ACC112 (cell line): ENCODE data around the gene RERE.

Source experiments
- H2AFZ ChIP-seq: fragments of 200-600 bp; sonication (generic); one replicate; pipeline ENCODE4 v1.6.0; 2017; ENCODE audit warnings: antibody characterized with exemption, low read length; ENCODE audit not compliant: unreplicated experiment
- H3K27ac ChIP-seq: fragments of 200-600 bp; sonication (generic); 2 replicates; pipeline ENCODE4 v1.5.1; 2014; ENCODE audit warnings: low read depth, mild to moderate bottlenecking, antibody characterized with exemption, low read length, moderate library complexity
- H3K27me3 ChIP-seq: fragments of 200-600 bp; sonication (generic); 2 replicates; pipeline ENCODE4 v1.6.1; 2014; ENCODE audit warnings: mild to moderate bottlenecking, antibody characterized with exemption, low read length, moderate library complexity, mixed read lengths; ENCODE audit not compliant: insufficient read depth
- H3K36me3 ChIP-seq: fragments of 200-600 bp; sonication (generic); 2 replicates; pipeline ENCODE4 v1.6.1; 2016; ENCODE audit warnings: mild to moderate bottlenecking, antibody characterized with exemption, low read length, moderate library complexity, mixed read lengths; ENCODE audit not compliant: insufficient read depth
- H3K4me1 ChIP-seq: fragments of 200-600 bp; sonication (generic); one replicate; pipeline ENCODE4 v1.6.1; 2016; ENCODE audit warnings: low read length, mixed read lengths; ENCODE audit not compliant: insufficient read depth, unreplicated experiment, control insufficient read depth
- H3K4me3 ChIP-seq: fragments of 200-600 bp; sonication (generic); 2 replicates; pipeline ENCODE4 v1.5.1; 2014; ENCODE audit warnings: mild to moderate bottlenecking, low read depth, low read length
- H3K79me2 ChIP-seq: fragments of 200-600 bp; sonication (generic); one replicate; pipeline ENCODE4 v1.6.0; 2016; ENCODE audit warnings: low read length; ENCODE audit not compliant: control insufficient read depth, unreplicated experiment, insufficient read depth

RERE gene

GRCh38 chr1:8464377-8464776 lies 353.1 kb downstream of the RERE start:
- Histone ChIP-seq H3K27me3 (no peaks in the 10 kb centered on the region), H3K4me1 (peaks cover 16% of the 10 kb centered on the region), H3K36me3 (no peaks in the 10 kb centered on the region), H3K4me3 (no peak overlapping the region), H2AFZ (no peak overlapping the region), H3K79me2 (no peaks in the 10 kb centered on the region), H3K27ac (no peak overlapping the region)

GRCh38 chr1:8463144-8463927 lies 354.1 kb downstream of the RERE start:
- Histone ChIP-seq H2AFZ (peak overlapping the region; percentile 41), H3K27me3 (no peaks in the 10 kb centered on the region), H3K79me2 (no peaks in the 10 kb centered on the region), H3K4me1 (peaks cover 16% of the 10 kb centered on the region), H3K36me3 (no peaks in the 10 kb centered on the region), H3K4me3 (peak overlapping the region; percentile 17), H3K27ac (peak overlapping the region; percentile 61)

- H3K27me3 ChIP-seq = no peaks in the 10 kb centered on the region
- H3K4me1 ChIP-seq = peaks cover 16% of the 10 kb centered on the region
- no peak overlapping the region for H3K27ac ChIP-seq
- no peak overlapping the region for H3K4me3 ChIP-seq
- no peak overlapping the region for H2AFZ ChIP-seq
- no peaks in the 10 kb centered on the region for H3K79me2 ChIP-seq
- H3K36me3 ChIP-seq = no peaks in the 10 kb centered on the region
Observed at GRCh38 chr1:8462371-8462892, 355.0 kb downstream of the RERE start.

DNA sequence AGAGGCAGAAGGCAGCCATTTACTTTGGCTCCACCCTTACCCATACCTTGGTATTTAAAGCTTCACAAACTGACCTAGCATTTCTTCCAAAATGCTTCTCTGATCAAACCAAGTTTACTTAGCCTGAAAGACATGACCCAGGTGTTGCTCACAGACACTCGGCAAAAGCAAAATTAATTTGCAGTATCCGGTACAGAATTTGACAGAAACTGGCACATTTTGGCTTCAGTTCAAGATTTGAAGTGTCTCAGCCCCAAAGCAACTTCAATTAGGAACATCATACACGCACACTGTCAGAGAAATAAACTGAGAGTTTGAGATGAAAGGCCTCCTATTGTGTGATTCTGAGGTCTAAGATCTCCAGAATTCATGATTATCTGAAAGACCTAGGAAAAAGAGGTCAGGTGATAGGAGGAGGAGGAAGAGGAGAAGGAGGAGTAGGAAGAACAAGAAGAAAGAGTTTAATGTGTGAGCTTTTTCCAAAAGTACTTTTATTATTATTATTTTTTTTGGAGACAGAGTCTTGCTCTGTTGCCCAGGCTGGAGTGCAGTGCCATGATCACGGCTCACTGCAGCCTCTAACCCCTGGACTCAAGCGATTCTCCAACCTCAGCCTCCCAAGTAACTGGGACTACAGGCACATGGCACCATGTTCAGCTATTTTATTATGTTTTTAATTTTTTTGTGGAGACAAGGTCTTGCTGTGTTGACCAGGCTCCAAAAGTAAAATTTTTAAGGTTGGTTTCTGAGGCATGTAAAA lies 355.9 kb downstream of the RERE start:
- H3K27me3 ChIP-seq = no peaks in the 10 kb centered on the region
- peaks cover 22% of the 10 kb centered on the region for H3K4me1 ChIP-seq
- no peak overlapping the region for H3K4me3 ChIP-seq
- H3K27ac ChIP-seq = no peak overlapping the region
- no peaks in the 10 kb centered on the region for H3K79me2 ChIP-seq
- H2AFZ ChIP-seq = no peak overlapping the region
- H3K36me3 ChIP-seq = no peaks in the 10 kb centered on the region

DNA sequence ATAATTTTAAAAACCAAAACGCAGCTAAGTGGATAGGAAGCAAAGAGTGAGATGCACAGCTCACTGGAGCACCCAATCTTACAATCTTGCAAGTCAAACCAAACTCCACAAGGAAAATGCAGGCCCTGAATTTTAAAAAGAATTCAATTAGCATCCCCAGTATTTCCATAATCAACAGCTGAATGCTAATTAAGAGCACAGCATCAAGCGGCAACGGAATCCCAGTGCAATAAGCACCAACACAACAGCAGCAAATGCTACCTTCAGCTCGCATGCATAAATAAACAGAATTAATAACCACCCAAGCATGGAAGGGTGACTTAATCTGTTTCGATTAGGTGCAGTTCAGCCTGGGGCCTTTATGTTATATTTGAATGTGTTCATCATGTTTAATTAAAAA lies 356.7 kb downstream of the RERE start:
- Histone ChIP-seq H3K4me1 (peaks cover 29% of the 10 kb centered on the region), H3K79me2 (no peaks in the 10 kb centered on the region), H2AFZ (no peak overlapping the region), H3K27ac (no peak overlapping the region), H3K4me3 (no peak overlapping the region), H3K36me3 (no peaks in the 10 kb centered on the region), H3K27me3 (no peaks in the 10 kb centered on the region)

DNA sequence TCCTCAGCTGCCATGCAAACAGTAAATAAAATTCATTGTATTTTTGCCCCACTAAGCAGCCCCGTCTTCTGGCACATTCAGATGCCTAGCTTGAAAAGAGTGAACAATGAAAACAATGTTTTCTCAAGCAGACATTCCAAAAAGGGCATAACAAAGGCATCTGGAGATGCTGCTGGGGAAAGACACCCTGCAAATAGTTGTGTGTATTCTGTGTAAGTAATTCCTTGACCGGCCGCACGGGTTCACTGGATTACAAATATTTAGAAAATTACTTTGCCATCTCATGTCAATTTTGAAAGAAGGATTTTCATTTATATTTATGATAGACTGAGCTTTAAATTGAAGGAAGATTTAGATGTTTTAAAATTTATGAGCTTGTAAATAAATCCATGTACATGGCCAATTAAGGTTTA lies 357.3 kb downstream of the RERE start:
- no peaks in the 10 kb centered on the region for H3K27me3 ChIP-seq
- H3K4me3 ChIP-seq = no peak overlapping the region
- no peaks in the 10 kb centered on the region for H3K79me2 ChIP-seq
- H2AFZ ChIP-seq = no peak overlapping the region
- H3K4me1 ChIP-seq = peaks cover 32% of the 10 kb centered on the region
- H3K27ac ChIP-seq = no peak overlapping the region
- no peaks in the 10 kb centered on the region for H3K36me3 ChIP-seq

DNA sequence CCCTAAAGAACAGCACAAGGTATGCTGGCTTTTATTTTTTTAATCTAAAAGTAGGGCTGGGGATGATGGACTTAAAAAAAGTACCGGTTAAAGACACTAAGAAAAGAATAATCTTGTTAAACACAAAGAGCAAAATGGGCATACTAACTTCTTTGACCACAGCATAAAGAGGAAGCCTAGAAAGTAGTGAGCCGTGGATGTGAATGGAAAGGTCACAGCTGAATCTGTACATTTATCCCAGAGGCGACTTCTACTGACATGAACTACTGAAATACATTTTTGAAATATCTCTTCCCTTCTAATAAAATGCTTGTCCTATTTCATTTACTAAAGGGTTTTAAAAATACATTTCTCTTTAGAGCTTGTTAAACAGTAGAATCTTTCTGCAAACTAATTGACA lies 358.8 kb downstream of the RERE start:
- peaks cover 23% of the 10 kb centered on the region for H3K4me1 ChIP-seq
- H3K27ac ChIP-seq = no peak overlapping the region
- H3K4me3 ChIP-seq = no peak overlapping the region
- no peaks in the 10 kb centered on the region for H3K27me3 ChIP-seq
- no peak overlapping the region for H2AFZ ChIP-seq
- no peaks in the 10 kb centered on the region for H3K79me2 ChIP-seq
- no peaks in the 10 kb centered on the region for H3K36me3 ChIP-seq

- H3K27me3 ChIP-seq = no peaks in the 10 kb centered on the region
- peaks cover 16% of the 10 kb centered on the region for H3K4me1 ChIP-seq
- no peaks in the 10 kb centered on the region for H3K79me2 ChIP-seq
- no peak overlapping the region for H3K4me3 ChIP-seq
- H2AFZ ChIP-seq = no peak overlapping the region
- H3K36me3 ChIP-seq = no peaks in the 10 kb centered on the region
- no peak overlapping the region for H3K27ac ChIP-seq
Observed at GRCh38 chr1:8457760-8458381, 359.6 kb downstream of the RERE start.

DNA sequence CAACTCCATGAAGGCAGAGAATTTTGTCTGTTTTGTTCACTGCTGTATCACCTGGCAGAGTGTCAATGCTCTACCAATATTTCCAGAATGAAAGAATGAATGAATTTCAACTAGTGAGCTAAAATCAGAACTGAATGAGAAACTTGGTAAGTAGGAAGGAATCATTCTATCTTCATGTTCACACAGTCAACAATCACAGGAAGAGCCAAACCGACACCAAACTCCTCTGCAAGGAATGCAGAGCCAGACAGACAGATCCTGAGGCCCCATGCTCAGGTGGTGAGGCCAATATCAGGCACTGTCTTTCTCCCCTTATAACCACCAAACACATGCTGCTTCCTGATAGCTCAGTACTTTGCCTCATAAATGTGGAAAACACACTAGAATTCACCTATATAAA lies 360.4 kb downstream of the RERE start:
- Histone ChIP-seq H3K27ac (peak overlapping the region; percentile 49; the same call in 1 of the 2 replicates), H3K4me3 (no peak overlapping the region), H3K36me3 (no peaks in the 10 kb centered on the region)

DNA sequence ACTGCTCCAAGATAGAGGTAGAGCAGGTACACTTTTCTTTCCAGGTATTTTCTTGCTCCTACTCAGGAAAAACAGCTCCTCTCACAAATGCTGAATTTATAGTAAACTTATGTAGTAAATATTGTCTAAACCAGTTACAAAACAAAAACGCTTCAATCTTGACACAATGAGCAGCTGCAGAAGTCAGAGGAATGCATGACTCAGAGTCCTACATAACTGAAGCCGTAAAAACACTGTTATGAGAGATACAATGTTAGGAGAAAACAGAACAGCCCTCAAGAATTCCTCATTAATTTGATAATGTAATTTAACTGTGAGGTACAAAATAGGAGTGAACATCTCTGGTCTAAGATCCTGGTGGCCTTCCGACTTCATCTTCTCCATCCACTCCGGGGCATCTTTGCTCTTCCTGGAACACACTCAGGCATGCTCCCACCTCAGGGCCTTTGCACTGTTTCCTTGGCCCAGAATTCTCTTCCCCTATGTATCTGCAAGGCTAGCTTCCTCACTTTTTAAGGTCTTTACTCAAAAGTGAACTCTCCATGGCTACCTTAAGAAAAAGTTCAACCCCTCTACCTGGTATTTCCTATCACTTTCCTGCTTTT lies 361.0 kb downstream of the RERE start:
- Histone ChIP-seq H3K4me1 (peaks cover 16% of the 10 kb centered on the region), H3K27ac (peak overlapping the region; percentile 49), H2AFZ (no peak overlapping the region), H3K4me3 (no peak overlapping the region), H3K79me2 (no peaks in the 10 kb centered on the region), H3K36me3 (no peaks in the 10 kb centered on the region; the same call in 1 of the 2 replicates), H3K27me3 (no peaks in the 10 kb centered on the region)

More for the DNA sequence above, 360.4 kb downstream of the RERE start:
- H2AFZ ChIP-seq = no peak overlapping the region
- peaks cover 16% of the 10 kb centered on the region for H3K4me1 ChIP-seq
- no peaks in the 10 kb centered on the region for H3K27me3 ChIP-seq
- H3K79me2 ChIP-seq = no peaks in the 10 kb centered on the region
